ENCODE data around the gene IMPDH2. TPM values are rescaled to one million over a fixed set of nuclear protein-coding genes. Genes with fewer than 3 reads are reported as not detected.

Gene IMPDH2
- total RNA-seq, 1 experiment from 2014 or later, result 184 TPM

- Mint-ChIP-seq H3K36me3 (ENCODE audit: insufficient read depth, unreplicated experiment) (peaks cover 32% of the 10 kb centered on the region), H3K4me1 (ENCODE audit: low read depth, unreplicated experiment) (peaks cover 2% of the 10 kb centered on the region), H3K4me3 (ENCODE audit: low read depth, unreplicated experiment) (no peak overlapping the region), H3K27me3 (ENCODE audit: unreplicated experiment) (no peaks in the 10 kb centered on the region), H3K9me3 (ENCODE audit: low read depth, unreplicated experiment) (no peaks in the 10 kb centered on the region), H3K27ac (ENCODE audit: unreplicated experiment) (no peak overlapping the region)
- no TSS peak for BruUV-seq (replicated peaks)
- DNase-seq, result no peak
- intact Hi-C loops (cut with micrococcal nuclease; ENCODE audit: unreplicated experiment), result no loop called here
- no peak for TF ChIP-seq CTCF (IDR thresholded peaks at IDR 0.05; ENCODE audit: unreplicated experiment)
- CTCF ChIA-PET, result interaction anchor here (0.6 kb wide), 1 partner anchor 337 kb away, joined by 3 read pairs; no protein-coding TSS in a partner anchor
These were observed 5.5 kb upstream of the IMPDH2 start for GRCh38 chr3:49034650-49035049.

GRCh38 chr3:49032646-49033304 lies 3.6 kb upstream of the IMPDH2 start:
- CTCF ChIA-PET, result interaction anchor here (0.6 kb wide), 1 partner anchor 222 kb away, joined by 3 read pairs; no protein-coding TSS in a partner anchor
- Mint-ChIP-seq H3K27me3 (ENCODE audit: unreplicated experiment) (no peaks in the 10 kb centered on the region), H3K27ac (ENCODE audit: unreplicated experiment) (no peak overlapping the region), H3K4me3 (ENCODE audit: low read depth, unreplicated experiment) (no peak overlapping the region), H3K9me3 (ENCODE audit: low read depth, unreplicated experiment) (no peaks in the 10 kb centered on the region), H3K4me1 (ENCODE audit: low read depth, unreplicated experiment) (peaks cover 20% of the 10 kb centered on the region), H3K36me3 (ENCODE audit: insufficient read depth, unreplicated experiment) (peaks cover 51% of the 10 kb centered on the region)
- intact Hi-C loops (cut with micrococcal nuclease; ENCODE audit: unreplicated experiment), result no loop called here
- no TSS peak for BruUV-seq (replicated peaks)
- no peak for TF ChIP-seq CTCF (IDR thresholded peaks at IDR 0.05; ENCODE audit: unreplicated experiment)
- DNase-seq, result no peak

GRCh38 chr3:49030321-49030720 lies 1.1 kb upstream of the IMPDH2 start:
- no peak for DNase-seq
- Mint-ChIP-seq H3K9me3 (ENCODE audit: low read depth, unreplicated experiment) (no peaks in the 10 kb centered on the region), H3K27ac (ENCODE audit: unreplicated experiment) (no peak overlapping the region), H3K4me3 (ENCODE audit: low read depth, unreplicated experiment) (no peak overlapping the region), H3K36me3 (ENCODE audit: insufficient read depth, unreplicated experiment) (peaks cover 63% of the 10 kb centered on the region), H3K27me3 (ENCODE audit: unreplicated experiment) (no peaks in the 10 kb centered on the region), H3K4me1 (ENCODE audit: low read depth, unreplicated experiment) (peaks cover 28% of the 10 kb centered on the region)
- intact Hi-C loops (cut with micrococcal nuclease; ENCODE audit: unreplicated experiment), result no loop called here
- CTCF ChIA-PET, result interaction anchor here (1.8 kb wide), 1 partner anchor 8 kb away, joined by 4 read pairs; the partner anchor contains the start of gene NDUFAF3
- no TSS peak for BruUV-seq (replicated peaks)
- no peak for TF ChIP-seq CTCF (IDR thresholded peaks at IDR 0.05; ENCODE audit: unreplicated experiment)

GRCh38 chr3:49029563-49029884 lies 326 bp upstream of the IMPDH2 start:
- Mint-ChIP-seq H3K27me3 (ENCODE audit: unreplicated experiment) (no peaks in the 10 kb centered on the region), H3K36me3 (ENCODE audit: insufficient read depth, unreplicated experiment) (peaks cover 70% of the 10 kb centered on the region), H3K27ac (ENCODE audit: unreplicated experiment) (peak overlapping the region; percentile 99), H3K9me3 (ENCODE audit: low read depth, unreplicated experiment) (no peaks in the 10 kb centered on the region), H3K4me1 (ENCODE audit: low read depth, unreplicated experiment) (peaks cover 28% of the 10 kb centered on the region), H3K4me3 (ENCODE audit: low read depth, unreplicated experiment) (peak overlapping the region; percentile 99)
- intact Hi-C loops (cut with micrococcal nuclease; ENCODE audit: unreplicated experiment), result no loop called here
- no peak for DNase-seq
- BruUV-seq (replicated peaks), result no TSS peak
- TF ChIP-seq CTCF (IDR thresholded peaks at IDR 0.05; ENCODE audit: unreplicated experiment), result no peak
- CTCF ChIA-PET, result interaction anchor here (0.7 to 1.1 kb wide), 2 partner anchors 22 to 42 kb away, joined by 3 to 4 read pairs; partner anchors contain the start of gene WDR6

All from Calu3 (cell line).